GM12875 (cell line): ENCODE data around the gene FASTKD1.

Source experiments
- H3K4me3 ChIP-seq: one replicate; pipeline ENCODE4 v1.5.1; 2011; ENCODE audit warnings: low read depth, low read length, control low read depth
- CTCF ChIP-seq: IDR thresholded peaks from 2 replicates; pipeline ENCODE4 v1.5.1; 2011; ENCODE audit warnings: low read depth, mild to moderate bottlenecking, control low read depth, inconsistent platforms, low read length, moderate library complexity, borderline replicate concordance; ENCODE audit not compliant: insufficient read depth

Gene FASTKD1

GRCh38 chr2:169513094-169513493, 60.6 kb downstream of the FASTKD1 start:
- H3K4me3 ChIP-seq: no peak overlapping the region
- TF ChIP-seq CTCF: no peak

GRCh38 chr2:169512525-169512924, 61.1 kb downstream of the FASTKD1 start:
- TF ChIP-seq CTCF: no peak
- H3K4me3 ChIP-seq: no peak overlapping the region

- no peak overlapping the region for H3K4me3 ChIP-seq
- TF ChIP-seq CTCF: no peak
Observed at GRCh38 chr2:169511818-169512217, 61.8 kb downstream of the FASTKD1 start.

GRCh38 chr2:169510496-169510895, 63.2 kb downstream of the FASTKD1 start:
- TF ChIP-seq CTCF: no peak
- no peak overlapping the region for H3K4me3 ChIP-seq

DNA sequence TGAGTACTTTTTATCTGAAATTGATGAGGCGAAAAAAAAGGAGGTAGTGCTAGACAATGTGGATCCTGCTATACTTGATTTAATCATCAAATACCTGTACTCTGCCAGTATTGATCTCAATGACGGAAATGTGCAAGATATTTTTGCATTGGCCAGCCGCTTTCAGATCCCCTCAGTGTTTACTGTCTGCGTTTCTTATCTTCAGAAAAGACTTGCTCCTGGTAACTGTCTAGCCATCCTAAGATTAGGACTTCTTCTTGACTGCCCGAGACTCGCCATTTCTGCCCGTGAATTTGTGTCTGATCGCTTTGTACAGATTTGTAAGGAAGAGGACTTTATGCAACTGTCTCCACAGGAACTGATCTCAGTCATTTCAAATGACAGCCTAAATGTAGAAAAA, 63.7 kb downstream of the FASTKD1 start:
- TF ChIP-seq CTCF: no peak
- H3K4me3 ChIP-seq: no peak overlapping the region

- no peak within 1 kb of the TSS for H3K4me3 ChIP-seq
- no peak for TF ChIP-seq CTCF
Observed at GRCh38 chr2:169509298-169509885, 64.3 kb downstream of the FASTKD1 start, which contains the start of gene KLHL41. KLHL41 (plus strand) TSS chr2:169509702; CDS start chr2:169509779, 77 bp downstream.

DNA sequence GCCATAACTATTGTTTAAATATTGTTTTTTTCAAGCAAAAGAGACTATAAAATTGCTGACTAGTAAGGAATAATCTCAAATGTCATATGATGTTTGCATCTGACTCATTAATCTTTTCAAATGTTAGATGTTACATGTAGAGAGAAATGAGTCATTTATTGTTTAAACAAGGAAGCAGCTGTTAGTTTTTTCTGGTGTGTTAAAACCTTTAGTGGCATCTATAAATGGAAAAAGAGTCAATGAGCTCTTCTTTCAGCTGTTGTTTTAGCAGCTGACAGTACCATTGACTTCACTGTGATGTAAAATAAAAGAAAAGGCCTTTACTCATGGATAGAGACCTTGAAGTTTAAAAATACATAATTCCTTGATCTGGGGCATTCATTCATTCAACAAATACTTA, 66.0 kb downstream of the FASTKD1 start:
- H3K4me3 ChIP-seq: no peak overlapping the region
- TF ChIP-seq CTCF: no peak
